ENCODE results near the gene DISC1.

DNA sequence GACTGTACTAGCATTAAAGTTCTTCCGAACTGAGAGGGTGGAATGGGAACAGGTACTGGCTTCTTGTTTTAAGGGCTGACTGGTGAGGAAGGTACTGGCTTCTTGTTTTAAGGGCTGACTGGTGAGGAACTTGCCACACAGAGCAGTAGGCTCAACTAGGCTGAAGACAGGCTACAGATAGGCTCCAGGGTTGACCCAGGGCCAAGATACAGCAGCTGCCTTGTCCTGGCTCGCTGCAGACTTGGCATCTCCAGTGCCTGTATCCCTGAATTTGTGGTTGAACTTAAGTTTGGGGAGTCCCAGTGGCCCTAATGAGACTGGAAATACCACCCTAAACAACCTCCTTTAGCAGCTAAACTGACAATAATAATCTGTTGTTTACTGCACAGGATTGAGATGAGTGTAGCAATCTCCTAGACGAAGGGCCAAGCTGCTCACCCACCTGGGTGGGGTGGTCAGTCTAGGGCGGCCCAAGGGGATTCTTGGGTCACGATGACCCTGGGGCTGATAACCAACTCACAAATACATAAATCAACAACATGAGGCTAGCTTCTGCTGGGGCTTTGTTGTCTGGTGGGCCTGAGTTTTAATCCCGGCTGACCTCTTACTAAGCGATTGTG, 227.1 kb downstream of the DISC1 start:
- TF ChIP-seq CTCF (conservative IDR thresholded peaks at IDR 0.05; ENCODE audit: low read depth, low read length): no peak
- no peak for TF ChIP-seq EZH2 (IDR thresholded peaks at IDR 0.05; ENCODE audit: borderline replicate concordance, low read depth, low read length, poor library complexity, severe bottlenecking)
